Activated T-cell treated with anti-CD3 and anti-CD28 coated beads for 1 hour (primary cell): Measurements from ENCODE around the gene C10orf67.

Experiments
- DNase-seq: peaks from one replicate; pipeline ENCODE4 v3.0.0-alpha.2; 2020; ENCODE audit warnings: low read depth

Gene C10orf67

DNA sequence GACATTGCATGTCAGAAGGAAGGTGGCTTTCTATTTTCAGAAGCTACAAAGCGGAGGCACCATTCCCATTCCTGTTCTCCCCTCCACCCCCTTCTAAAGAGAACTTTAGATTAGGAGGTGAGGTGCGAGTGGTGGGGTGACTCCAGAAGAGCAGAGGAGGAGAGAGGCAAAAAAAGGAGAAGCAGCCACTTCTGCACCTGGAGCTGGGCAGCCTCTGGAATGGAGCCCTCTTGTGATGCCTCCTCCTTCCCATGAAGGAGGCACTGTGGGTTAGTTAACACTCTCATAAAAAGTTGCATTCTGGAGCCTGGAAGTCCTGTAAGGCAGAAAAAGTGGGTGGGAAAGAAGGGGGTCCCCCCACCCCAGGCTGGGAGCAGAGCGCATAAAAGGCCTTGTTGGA is 147.7 kb downstream of the C10orf67 start:
- no peak for DNase-seq

DNA sequence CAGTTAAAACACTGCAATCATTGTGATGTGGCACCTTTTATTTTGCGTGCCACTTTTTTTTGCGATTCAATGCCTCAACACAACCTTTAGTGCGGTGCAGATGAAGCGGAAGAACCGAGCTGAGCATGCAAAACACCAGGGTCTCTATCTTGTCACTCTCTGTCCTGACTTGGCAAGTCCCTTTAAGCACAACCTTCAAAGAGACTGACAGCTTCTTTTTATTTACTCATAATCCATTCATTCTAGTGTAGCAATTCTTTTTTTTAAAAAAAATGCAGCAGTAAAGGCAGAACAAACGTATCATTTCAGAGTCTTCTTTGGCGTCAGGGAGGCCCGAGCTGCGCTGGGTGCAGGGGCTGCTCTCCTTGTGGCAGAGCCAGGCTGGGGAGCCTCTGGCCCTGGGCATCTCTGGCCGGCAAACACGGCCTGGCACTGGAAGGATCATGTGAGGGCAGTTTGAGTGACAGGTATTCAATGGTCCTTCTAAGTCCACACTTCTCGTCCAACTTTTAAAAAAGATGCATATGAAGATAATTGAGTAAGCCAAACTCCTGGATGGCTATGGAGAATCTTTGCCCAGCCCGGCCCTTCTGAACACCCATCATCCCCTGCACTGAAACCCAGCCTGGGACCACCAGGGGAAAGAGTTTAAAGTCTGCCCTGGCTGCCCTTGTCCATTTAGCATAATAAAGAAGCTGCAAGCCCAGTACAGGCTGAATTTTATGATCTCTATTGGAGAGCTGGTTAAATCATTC is 148.6 kb downstream of the C10orf67 start:
- DNase-seq, result no peak

DNA sequence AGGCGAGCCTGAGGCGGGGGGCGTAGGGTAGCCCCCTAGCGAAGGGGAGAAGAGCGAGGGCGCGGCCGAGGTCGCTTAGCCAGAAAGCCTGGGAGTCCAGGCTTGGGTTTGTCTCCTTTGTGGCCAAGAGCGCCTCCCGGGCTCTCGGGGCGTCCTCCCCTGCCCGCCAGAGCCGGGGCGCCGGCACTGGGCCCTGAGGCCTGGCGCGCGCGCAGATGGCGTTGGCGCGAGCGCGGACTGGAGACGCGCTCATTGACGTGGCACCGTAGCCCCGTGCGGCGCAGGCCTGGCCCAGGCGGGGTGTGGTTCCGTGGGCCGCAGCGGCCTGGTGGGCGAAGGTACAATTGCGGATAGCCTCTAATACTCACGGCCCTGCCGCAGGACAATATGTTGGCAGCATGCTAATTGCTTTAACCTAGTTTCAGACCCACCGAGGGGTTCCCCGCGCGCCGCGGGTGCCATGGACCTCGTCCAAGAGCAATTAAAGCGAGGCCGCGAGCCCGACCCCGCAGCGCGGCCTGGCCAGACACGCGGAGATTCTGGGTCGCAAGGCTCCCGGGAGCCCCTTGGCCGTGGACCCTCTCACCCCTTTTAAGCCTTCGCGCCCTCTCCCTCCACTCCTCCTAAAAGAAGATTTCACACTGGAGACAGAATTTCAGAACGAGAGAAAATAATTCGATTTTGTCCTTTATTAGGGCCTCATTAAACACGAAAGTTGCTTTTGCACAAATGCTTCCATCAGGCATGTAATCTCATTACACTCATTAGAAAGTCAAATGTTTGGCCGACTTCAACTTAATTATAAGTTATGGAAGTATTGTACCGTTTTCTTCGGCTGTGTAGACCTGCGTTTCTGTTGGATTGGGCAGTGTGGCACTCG is 149.4 kb downstream of the C10orf67 start:
- DNase-seq, result no peak

DNA sequence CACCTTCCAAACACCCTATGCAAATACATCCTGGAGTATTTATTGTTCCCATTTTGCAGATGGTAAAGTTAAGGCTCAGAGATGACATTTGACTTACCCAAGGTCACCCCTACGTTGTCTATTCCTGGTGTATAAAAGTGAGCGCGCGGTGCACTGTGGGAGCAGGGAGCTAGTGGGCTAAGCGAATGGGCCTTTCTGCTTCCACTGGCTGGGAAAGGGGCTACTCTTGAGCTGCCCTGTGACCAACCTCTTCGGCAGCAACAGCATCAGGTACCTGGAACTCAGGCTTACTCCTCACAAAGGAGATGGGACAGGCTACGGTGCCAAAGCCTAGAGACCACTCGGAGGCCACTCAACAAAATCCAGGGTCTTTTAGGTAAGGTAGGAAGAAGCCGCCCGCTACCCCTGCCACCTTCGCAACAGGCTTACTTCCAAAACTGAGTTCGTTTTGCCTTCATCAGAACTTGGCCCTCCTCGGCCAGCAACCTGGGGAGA is 150.1 kb downstream of the C10orf67 start:
- no peak for DNase-seq

DNA sequence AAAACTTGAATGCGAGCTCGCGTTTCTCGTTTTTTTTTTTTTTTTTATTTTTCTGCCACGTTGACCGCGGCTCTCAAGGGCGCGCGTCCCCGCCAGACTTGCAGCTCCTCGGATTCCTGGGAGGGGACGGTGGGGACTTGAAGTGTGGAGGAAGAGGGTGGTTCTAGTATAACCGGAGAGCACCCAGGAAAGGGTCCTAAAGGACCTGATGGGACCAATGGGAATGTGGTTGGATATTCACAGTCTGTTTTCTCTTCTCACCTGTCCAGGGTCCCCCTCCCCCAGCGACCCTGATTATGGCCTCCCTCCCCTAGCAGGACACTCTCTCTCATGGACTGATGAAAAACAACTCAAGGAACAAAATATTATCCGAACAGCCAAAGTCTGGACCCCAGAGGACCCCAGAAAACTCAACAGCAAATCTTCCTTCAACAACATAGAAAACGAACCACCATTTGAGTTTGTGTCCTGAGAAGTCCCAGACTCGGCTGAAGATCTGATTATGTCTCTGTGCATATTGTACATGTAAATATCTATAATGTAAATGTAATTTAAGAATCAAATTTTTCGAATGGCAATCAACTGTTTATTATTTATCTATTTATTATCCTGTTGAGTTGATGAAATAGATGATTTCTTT is 151.0 kb downstream of the C10orf67 start:
- DNase-seq, result no peak

DNA sequence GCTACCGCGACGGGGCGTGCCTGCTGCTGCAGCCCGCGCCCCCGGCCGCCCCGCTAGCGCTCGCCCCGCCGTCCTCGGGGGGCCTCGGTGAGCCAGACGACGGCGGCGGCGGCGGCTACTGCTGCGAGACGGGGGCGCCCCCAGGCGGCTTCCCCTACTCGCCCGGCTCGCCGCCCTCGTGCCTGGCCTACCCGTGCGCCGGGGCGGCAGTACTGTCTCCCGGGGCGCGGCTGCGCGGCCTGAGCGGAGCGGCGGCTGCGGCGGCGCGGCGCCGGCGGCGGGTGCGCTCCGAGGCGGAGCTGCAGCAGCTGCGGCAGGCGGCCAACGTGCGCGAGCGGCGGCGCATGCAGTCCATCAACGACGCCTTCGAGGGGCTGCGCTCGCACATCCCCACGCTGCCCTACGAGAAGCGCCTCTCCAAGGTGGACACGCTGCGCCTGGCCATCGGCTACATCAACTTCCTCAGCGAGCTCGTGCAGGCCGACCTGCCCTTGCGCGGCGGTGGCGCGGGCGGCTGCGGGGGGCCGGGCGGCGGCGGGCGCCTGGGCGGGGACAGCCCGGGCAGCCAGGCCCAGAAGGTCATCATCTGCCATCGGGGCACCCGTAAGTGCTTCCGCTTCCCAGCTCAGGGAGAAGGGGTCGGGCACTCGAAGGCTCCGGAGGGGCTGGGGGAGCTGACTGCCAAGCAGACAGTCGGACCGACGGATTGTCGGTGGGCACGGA is 151.7 kb downstream of the C10orf67 start:
- no peak for DNase-seq

DNA sequence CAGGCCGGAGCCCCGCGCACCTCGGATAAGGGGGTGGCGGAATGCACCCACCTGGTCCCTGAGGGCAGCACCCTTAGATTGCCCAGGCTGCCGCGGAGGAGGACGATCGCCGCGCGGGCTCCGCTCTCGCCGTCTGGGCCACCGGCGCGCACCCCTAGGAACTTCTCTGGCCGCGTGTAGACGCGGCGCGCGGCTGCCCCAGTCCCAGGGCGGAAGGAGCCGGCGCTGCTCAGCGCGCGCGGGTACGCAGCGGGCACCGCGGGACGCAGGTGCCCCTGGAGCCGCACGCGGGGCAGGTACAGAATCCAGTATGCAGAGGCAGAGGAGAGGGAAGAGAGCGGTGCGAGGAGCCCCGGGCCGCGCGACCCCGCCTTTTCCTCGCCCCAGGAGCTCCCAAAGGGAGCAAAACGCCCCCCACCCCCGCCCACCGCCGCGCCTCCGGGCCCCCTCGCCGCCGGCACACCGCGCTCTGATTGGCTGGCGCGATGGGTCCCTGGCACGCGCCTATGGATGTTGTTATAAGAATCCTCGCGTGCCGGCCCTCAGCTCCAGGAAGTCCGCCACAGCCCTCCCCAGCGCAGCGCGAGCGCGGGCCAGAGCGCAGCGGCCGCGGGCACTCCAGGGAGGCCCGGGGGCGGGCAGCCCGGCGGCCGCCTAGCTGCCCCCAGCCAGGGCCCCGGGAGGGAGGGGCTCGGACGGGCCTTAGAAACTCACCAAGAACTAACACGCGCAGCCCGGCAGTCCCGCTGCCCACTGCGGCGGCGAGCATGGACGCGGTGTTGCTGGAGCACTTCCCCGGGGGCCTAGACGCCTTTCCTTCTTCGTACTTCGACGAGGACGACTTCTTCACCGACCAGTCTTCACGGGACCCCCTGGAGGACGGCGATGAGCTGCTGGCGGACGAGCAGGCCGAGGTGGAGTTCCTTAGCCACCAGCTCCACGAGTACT is 152.6 kb downstream of the C10orf67 start, which contains the start of gene PTF1A:
TSS of gene PTF1A (plus strand) at position 549 of the 948 bp plus-strand sequence. CDS start at position 768, 219 bp downstream.
- DNase-seq, result no peak

DNA sequence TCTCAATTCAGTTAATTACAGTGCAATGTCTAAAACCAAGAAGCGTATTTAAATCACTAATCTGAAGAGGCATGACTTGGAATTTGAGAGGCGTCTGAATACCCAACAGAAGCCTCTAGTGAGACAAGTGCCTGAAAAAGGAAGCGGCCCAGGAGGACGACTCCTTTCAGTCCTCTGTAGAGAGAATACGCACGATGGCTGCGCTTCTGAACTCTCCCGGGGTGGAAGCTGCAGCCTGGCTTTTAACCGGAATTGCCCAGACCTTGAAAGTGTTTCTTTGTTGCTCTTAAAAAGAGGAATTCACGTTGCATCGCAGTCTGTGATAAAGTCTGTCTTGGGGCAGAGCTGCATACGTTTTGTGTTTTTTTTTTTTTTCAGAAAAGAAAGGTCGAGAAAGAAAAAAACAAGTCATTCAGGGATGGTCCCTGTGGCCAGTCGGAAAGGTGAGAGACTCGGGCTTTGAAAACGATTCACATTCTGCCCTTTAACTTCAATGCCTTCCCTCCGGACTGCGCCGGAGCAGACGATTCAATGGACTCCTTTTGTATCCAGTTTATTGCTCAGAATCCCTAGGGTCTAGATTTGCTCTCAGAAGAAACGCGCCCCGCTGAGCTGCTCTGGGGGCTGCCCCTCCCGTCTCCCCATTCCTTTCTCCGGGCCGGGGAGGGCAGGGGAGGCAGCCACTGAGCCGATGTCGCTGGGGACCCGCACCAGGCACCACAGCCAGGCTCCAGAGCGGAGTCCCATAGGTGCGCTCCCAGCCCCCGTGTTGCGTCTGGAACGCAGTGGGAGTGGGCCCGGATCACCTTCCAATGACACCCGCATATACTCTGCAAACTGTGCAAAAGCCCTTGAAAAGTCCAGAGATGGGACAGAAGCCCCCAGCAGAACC is 153.5 kb downstream of the C10orf67 start:
- no peak for DNase-seq

DNA sequence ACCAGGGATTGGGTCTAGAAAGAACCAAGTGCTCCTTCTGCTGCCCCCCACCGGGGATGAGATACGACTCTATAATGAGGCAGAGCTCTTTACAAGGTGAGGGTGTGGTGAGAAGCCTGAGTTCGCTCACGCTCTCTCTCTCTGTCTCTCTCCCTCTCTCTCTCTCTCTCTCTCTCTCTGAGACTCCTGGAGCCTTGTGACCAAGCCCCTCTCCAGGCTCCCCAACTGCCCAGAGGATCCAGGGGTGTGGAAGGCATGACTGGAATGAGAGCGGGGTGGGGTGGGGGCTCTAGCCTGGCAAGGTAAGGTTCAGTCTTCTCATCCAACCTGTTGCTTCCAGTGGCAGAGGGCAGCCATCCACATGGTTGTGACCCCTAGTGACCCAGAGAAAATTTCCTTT is 155.6 kb downstream of the C10orf67 start:
- no peak for DNase-seq

DNA sequence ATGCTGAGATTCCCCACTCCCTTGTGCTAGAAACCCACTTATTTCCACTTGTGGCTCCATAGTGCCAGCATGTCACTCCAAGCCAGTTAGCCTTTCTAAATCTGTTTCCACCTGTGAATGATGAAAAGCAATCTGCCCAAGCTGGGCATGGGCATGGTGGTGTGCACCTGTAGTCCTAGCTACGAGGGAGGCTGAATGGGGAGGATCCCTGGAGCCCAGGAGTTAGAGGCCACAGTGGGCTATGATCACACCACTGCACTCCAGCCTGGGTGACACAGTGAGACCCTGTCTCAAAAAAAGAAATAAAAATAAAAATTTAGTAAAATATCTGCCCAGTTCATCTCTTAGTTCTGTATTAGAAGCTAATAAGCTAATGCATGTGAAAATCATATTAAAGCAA is 157.4 kb downstream of the C10orf67 start:
- DNase-seq, result no peak

DNA sequence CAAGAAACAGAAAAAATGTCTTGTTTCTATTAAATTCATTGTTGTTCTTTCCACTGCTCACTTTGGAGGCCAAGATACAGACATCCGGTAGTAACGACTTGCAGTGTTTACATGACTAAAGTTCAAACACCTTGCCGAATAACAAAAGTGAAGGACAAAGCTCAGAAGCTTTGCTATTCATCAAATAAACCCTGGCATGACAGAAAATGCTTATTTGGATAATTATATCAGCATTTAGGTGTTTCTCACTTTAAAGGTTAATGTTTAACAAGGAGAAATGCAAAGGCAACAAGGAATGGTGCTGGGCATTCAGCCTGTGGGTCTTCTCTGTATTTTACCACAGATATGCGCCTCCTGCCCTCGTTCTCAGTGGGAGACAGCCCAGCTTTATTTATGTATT is 157.9 kb downstream of the C10orf67 start:
- no peak for DNase-seq

DNA sequence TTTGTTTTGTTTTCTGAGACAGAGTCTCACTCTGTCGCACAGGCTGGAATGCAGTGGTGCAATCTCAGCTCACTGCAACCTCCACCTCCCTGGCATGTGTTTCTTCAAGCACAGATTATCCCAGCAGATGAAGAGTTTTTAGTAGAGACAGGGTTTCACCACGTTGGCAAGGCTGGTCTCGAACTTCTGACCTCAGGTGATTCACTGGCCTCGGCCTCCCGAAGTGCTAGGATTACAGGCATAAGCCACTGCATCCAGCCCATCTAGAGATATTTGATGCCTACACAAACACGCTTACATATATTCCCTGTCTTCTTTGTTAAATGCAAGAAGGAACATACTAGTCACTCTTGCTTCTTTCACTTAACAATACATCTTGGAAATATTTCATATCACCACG is 158.4 kb downstream of the C10orf67 start:
- no peak for DNase-seq

DNA sequence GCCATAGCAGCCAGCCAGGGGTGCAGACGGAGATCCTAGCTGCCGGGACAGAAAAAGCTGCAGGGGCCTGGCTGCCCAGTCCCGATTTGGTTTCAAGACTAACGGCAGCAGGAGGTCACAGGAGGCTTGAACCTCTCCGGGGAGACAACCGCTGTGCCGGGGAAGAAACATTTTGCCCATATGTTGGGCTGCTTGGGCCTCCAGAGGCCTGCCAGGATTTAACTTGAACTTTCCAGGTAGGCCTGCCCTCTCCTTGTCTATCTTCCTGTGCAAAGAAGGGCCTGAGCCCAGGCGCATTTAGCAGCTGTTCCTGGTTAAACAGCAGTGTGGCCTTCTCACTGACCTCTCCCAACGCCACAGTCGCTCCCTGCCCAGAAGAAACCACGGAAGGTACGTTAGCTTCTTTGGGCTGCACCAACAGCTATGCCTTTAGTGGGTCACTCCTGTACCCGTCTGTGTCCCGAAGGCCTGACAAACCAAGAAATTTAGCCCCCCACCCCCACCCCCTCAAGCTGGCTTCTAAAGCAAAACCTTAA is 169.6 kb downstream of the C10orf67 start:
- DNase-seq, result no peak

DNA sequence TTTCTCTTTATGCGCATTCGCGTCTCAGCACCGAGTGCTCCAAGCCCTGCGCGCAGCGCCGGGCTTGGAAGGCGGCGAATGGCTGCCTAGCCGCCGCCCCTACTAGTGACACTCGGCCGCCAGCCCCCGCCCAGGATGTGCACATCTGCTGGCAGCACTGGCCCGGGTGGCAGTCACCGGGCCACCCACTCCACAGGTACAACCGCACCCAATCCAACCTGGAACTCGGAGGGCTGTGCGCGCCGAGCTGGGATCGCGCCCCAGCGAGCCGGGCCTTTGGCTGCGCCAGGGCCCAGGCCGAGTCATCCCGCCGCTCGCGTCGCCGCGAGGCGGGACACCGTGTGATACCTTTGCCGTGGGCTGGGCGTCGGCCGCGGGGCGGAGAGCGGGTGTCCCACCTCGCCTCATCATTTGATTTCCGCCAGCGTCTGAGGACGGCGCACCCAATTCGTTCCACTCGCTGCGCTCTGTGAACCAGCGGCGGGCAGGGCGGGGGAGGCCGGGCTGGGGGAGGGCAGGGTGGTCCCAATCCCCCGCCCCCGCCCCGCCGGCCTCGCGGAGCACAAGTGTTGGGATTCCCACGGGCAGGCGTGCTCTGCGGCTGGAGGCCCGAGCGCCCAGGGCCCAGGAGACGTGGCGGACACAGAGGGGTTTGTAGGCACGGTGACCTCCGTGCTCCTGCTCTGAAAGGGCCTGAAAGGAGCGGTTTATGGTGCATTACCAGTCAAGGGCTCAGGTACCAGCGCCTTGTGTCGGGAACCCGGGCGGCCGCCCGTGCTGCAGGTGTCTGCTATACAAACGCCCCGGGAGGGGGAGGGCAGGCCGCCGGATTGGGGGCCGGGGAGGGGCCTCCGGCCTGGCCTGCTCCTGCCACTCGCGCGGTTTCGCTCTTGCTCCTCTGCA is 170.3 kb downstream of the C10orf67 start:
- DNase-seq, result no peak

DNA sequence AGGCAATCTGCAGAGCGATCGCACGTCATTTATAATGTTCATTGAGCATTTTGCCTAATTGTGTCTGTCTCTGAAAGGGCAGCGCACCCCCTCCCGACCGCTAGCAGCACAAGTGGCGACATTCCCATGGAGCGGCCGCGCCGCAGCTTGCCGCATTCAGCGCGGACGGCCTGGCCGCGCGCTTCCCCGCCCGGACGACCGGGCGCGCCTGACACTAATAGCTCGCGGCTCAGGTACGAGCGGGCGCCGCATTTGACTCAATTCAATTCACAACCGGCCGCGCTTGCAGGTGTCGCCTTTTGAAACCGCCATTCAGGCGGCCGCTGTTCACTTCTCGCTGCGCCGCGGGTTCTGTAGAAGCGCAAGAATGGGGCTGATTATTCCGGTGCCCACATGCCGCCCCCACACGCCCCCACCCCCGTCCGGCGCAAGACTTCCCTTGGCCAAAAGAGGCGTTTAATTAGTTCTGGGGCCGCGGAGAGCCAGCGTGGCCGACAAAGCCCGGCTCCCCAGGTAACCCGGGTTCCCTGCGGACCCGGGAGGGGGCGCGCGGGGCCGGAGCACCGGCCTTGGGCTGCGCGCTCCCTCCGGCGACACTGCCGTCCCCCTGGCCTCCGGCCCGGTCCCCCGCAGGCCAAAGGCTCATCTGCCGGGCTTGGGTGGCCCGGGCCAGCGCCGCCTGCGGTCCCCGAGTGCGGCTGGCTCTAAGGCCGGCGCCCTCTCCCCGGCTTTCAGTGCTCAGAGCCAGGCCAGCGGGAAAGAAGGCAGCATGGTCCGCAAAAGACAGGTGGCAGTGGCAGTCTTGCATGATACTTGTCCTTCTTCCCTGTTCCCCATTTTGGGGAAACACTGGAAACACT is 171.2 kb downstream of the C10orf67 start:
- DNase-seq, result no peak

DNA sequence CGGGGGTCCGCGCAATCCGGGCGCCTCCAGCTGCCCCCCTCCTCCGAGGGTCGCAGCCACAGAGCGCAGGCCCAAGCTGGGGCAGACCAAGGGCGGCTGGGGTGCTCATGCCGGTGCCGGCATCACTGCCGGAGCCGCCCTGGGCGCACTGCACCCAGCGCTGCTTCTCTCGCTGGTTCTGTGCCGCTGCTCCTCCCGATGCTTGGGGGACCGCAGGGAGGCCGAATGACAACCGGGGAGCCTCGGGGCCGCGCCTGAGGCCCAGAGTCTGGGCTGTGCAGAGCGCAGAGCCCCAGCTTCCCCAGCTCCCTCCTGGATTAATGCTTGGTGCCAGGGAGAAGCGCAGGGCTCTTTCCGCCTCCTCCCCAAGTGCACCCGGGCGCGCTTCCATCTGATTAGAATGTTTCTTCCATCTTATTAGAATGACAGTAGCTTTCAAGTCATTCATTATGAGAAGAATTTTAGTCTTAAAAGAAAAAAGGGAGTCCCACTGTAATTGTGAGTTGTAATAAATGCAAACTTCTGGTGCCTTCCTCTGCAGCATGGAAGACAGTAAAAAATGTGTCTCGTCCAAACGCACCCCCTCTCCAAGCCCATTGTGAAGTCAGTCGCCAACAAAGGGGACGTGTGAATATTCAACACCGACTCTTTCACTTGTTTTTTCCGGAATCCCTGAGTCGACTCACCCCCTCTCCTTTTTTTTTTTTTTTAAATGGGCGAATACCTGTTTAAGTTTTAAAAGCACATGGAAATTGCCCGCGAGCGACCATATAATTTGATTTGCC is 172.0 kb downstream of the C10orf67 start:
- no peak for DNase-seq
